ENCODE measurements around the gene DHX30. TPM values are rescaled to one million over a fixed set of nuclear protein-coding genes. Genes with fewer than 3 reads are reported as not detected.

DHX30 gene
- total and polyA plus RNA-seq, 4 donors = 66.8 to 93.7 (median 78.7) TPM

GRCh38 chr3:47890828-47891612 is 88.1 kb downstream of the DHX30 start:
- 22% methylated on average over 9 of the region's 10 CpGs for WGBS (ENCODE audit: insufficient coverage)
- Histone ChIP-seq H3K4me1 (ENCODE audit: control insufficient read depth, insufficient read depth, low read length) (peaks cover 25% of the 10 kb centered on the region), H3K36me3 (ENCODE audit: control insufficient read depth, insufficient read depth, low read length) (peaks cover 7% of the 10 kb centered on the region), H3K9me3 (ENCODE audit: control insufficient read depth, insufficient read depth, low read length) (no peaks in the 10 kb centered on the region), H3K27ac (ENCODE audit: low read depth, low read length) (peak overlapping the region; percentile 87), H3K4me3 (ENCODE audit: low read depth, low read length) (peak overlapping the region; percentile 29), H3K27me3 (ENCODE audit: control insufficient read depth, insufficient read depth, low read length) (no peaks in the 10 kb centered on the region)
- peak in 5 of 6 donors; percentile 38 to 93 (median 68) for DNase-seq (ENCODE audit: low read depth in 4 of 6, low spot score in 6 of 6)

- 43% methylated on average over 1 of the region's 3 CpGs for WGBS (ENCODE audit: insufficient coverage)
- no peaks in the 10 kb centered on the region for H3K27me3 ChIP-seq (ENCODE audit: control insufficient read depth, insufficient read depth, low read length)
- H3K9me3 ChIP-seq (ENCODE audit: control insufficient read depth, insufficient read depth, low read length) = no peaks in the 10 kb centered on the region
- H3K4me3 ChIP-seq (ENCODE audit: low read depth, low read length) = peak overlapping the region; percentile 29
- DNase-seq (ENCODE audit: low read depth in 4 of 6, low spot score in 6 of 6) = peak in 2 of 6 donors; percentile 28 to 76
- H3K27ac ChIP-seq (ENCODE audit: low read depth, low read length) = peak overlapping the region; percentile 87
- peaks cover 25% of the 10 kb centered on the region for H3K4me1 ChIP-seq (ENCODE audit: control insufficient read depth, insufficient read depth, low read length)
- H3K36me3 ChIP-seq (ENCODE audit: control insufficient read depth, insufficient read depth, low read length) = peaks cover 7% of the 10 kb centered on the region
These were observed 88.7 kb downstream of the DHX30 start for GRCh38 chr3:47891613-47892005.

DNA sequence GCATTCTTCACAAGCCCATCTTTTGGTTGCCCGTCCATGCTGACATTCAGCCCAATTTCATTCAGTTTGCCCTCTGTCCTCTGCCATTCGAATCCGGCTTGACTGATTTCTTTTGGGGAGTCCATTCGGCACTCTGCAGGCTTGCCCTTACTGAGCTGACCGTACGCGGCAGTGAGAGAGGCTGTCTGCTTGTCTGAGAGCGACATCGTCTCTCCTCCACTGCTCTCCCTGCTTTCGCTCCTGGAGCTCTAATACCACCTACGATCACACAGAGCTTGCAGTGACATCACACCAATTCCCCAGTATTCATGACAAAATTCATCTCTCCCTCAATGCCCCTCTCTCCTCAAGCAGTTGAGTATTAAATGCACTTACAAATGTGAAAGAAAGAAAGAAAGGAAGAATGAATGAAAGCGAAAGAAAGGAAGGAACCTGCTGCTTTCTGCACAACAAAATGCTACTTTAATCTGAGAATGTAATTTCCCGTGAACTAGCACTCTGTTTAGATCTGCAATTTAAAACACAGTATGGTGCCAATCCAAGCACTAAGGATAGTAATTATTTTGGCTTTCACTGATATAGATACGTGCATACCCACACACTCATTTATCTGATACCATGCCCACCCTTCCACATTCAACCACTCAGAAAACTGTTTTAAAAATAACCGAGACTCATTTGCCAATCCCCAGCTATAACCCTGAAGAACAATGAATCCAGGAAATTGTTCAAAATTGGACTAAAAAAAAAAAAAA is 89.5 kb downstream of the DHX30 start:
- no peaks in the 10 kb centered on the region for H3K27me3 ChIP-seq (ENCODE audit: control insufficient read depth, insufficient read depth, low read length)
- peak in 5 of 6 donors; percentile 55 to 95 (median 73) for DNase-seq (ENCODE audit: low read depth in 4 of 6, low spot score in 6 of 6)
- H3K9me3 ChIP-seq (ENCODE audit: control insufficient read depth, insufficient read depth, low read length) = no peaks in the 10 kb centered on the region
- H3K36me3 ChIP-seq (ENCODE audit: control insufficient read depth, insufficient read depth, low read length) = peaks cover under 1% of the 10 kb centered on the region
- H3K4me1 ChIP-seq (ENCODE audit: control insufficient read depth, insufficient read depth, low read length) = peaks cover 18% of the 10 kb centered on the region
- H3K27ac ChIP-seq (ENCODE audit: low read depth, low read length) = peak overlapping the region; percentile 87
- peak overlapping the region; percentile 29 for H3K4me3 ChIP-seq (ENCODE audit: low read depth, low read length)
- 14% methylated on average over 10 of the region's 15 CpGs for WGBS (ENCODE audit: insufficient coverage)

GRCh38 chr3:47895241-47895640 is 92.3 kb downstream of the DHX30 start:
- no peaks in the 10 kb centered on the region for H3K36me3 ChIP-seq (ENCODE audit: control insufficient read depth, insufficient read depth, low read length)
- no peaks in the 10 kb centered on the region for H3K9me3 ChIP-seq (ENCODE audit: control insufficient read depth, insufficient read depth, low read length)
- H3K27ac ChIP-seq (ENCODE audit: low read depth, low read length) = no peak overlapping the region
- DNase-seq (ENCODE audit: low read depth in 4 of 6, low spot score in 6 of 6) = no peak
- H3K4me1 ChIP-seq (ENCODE audit: control insufficient read depth, insufficient read depth, low read length) = peaks cover 18% of the 10 kb centered on the region
- H3K4me3 ChIP-seq (ENCODE audit: low read depth, low read length) = no peak overlapping the region
- 87% methylated on average over 3 of the region's 3 CpGs for WGBS (ENCODE audit: insufficient coverage)
- no peaks in the 10 kb centered on the region for H3K27me3 ChIP-seq (ENCODE audit: control insufficient read depth, insufficient read depth, low read length)

DNA sequence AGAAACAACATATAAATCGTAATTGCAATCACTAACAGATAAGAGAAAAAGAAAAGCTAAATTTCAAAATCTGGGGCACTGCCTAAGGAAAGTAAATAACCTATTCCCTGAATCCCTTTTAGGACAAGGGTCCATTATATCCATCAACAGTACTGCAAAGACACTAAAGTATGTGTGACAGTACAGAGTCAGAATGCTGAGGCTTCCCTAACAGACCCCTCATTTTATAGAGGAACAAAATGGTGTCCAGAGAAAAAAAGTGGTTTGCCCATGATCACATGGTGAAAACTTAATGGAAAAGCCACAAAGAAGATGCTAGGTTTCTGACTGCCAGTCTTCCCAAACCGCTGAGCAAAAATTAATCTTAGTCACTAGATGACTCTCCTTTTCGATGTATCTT is 93.8 kb downstream of the DHX30 start:
- no peak overlapping the region for H3K4me3 ChIP-seq (ENCODE audit: low read depth, low read length)
- no peak overlapping the region for H3K27ac ChIP-seq (ENCODE audit: low read depth, low read length)
- no peaks in the 10 kb centered on the region for H3K27me3 ChIP-seq (ENCODE audit: control insufficient read depth, insufficient read depth, low read length)
- no peaks in the 10 kb centered on the region for H3K36me3 ChIP-seq (ENCODE audit: control insufficient read depth, insufficient read depth, low read length)
- WGBS (ENCODE audit: insufficient coverage) = 73% methylated on average over 2 of the region's 3 CpGs
- peaks cover 11% of the 10 kb centered on the region for H3K4me1 ChIP-seq (ENCODE audit: control insufficient read depth, insufficient read depth, low read length)
- no peaks in the 10 kb centered on the region for H3K9me3 ChIP-seq (ENCODE audit: control insufficient read depth, insufficient read depth, low read length)
- peak in 1 of 6 donors; percentile 8 for DNase-seq (ENCODE audit: low read depth in 4 of 6, low spot score in 6 of 6)

DNA sequence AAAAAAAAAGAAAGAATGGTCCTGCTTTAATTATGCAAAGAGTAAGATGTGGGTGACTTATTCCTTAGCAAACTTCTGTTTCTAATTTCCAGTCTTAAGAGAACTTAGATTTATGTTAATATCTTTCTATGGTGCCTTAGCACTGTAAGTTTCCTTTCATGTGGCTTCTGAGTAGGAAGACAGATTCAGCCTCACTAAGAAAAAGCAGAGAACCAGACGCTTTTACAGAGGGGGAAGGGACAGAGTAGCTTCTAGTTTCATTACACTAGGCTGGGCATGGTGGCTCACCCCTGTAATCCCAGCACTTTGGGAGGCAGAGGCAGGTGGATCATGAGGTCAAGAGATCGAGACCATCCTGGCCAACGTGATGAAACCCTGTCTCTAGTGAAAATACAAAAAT is 95.0 kb downstream of the DHX30 start:
- peaks cover 4% of the 10 kb centered on the region for H3K4me1 ChIP-seq (ENCODE audit: control insufficient read depth, insufficient read depth, low read length)
- no peaks in the 10 kb centered on the region for H3K27me3 ChIP-seq (ENCODE audit: control insufficient read depth, insufficient read depth, low read length)
- H3K27ac ChIP-seq (ENCODE audit: low read depth, low read length) = no peak overlapping the region
- H3K4me3 ChIP-seq (ENCODE audit: low read depth, low read length) = no peak overlapping the region
- 93% methylated on average over 3 of the region's 3 CpGs for WGBS (ENCODE audit: insufficient coverage)
- DNase-seq (ENCODE audit: low read depth in 4 of 6, low spot score in 6 of 6) = no peak
- no peaks in the 10 kb centered on the region for H3K9me3 ChIP-seq (ENCODE audit: control insufficient read depth, insufficient read depth, low read length)
- H3K36me3 ChIP-seq (ENCODE audit: control insufficient read depth, insufficient read depth, low read length) = no peaks in the 10 kb centered on the region

- no peaks in the 10 kb centered on the region for H3K36me3 ChIP-seq (ENCODE audit: control insufficient read depth, insufficient read depth, low read length)
- no peaks in the 10 kb centered on the region for H3K27me3 ChIP-seq (ENCODE audit: control insufficient read depth, insufficient read depth, low read length)
- H3K4me1 ChIP-seq (ENCODE audit: control insufficient read depth, insufficient read depth, low read length) = no peaks in the 10 kb centered on the region
- DNase-seq (ENCODE audit: low read depth in 4 of 6, low spot score in 6 of 6) = peak in 1 of 6 donors; percentile 30
- H3K27ac ChIP-seq (ENCODE audit: low read depth, low read length) = no peak overlapping the region
- no peak overlapping the region for H3K4me3 ChIP-seq (ENCODE audit: low read depth, low read length)
- 17% methylated on average over 1 of the region's 3 CpGs for WGBS (ENCODE audit: insufficient coverage)
- no peaks in the 10 kb centered on the region for H3K9me3 ChIP-seq (ENCODE audit: control insufficient read depth, insufficient read depth, low read length)
These were observed 96.7 kb downstream of the DHX30 start for GRCh38 chr3:47899495-47900108.

Small RNA genes within 50 kb of the gene (small RNA-seq; reads per million reads assigned to genes)
- gene MIR1226 (ENCODE audit: low replicate concordance) = 0.20 reads per million, percentile 6 among the genes with 10 or more reads in this experiment
- not detected for gene RF02271 (ENCODE audit: low replicate concordance)

Other genes with a start within 250 kb of the DHX30 start
- 10 to 100 TPM; 78.2 to 87.0 TPM for gene CSPG5, start 224.3 kb upstream of the DHX30 start, total RNA-seq
- 100 to 1,000 TPM; 306 to 338 TPM for gene CSPG5, start 224.3 kb upstream of the DHX30 start, polyA plus RNA-seq (ENCODE audit: insufficient read length in 2 of 2)
- 10 to 100 TPM; 39.0 to 48.5 TPM for gene SMARCC1, start 21.2 kb upstream of the DHX30 start, total RNA-seq
- 10 to 100 TPM; 32.3 to 36.4 TPM for gene SMARCC1, start 21.2 kb upstream of the DHX30 start, polyA plus RNA-seq (ENCODE audit: insufficient read length in 2 of 2)
- 100 to 1,000 TPM; 123 to 250 TPM for gene MAP4, start 213.3 kb downstream of the DHX30 start, total RNA-seq
- gene MAP4, start 213.3 kb downstream of the DHX30 start, polyA plus RNA-seq (ENCODE audit: insufficient read length in 2 of 2) = 100 to 1,000 TPM; 306 to 344 TPM